ENCODE data around the gene FSTL4.

DNA sequence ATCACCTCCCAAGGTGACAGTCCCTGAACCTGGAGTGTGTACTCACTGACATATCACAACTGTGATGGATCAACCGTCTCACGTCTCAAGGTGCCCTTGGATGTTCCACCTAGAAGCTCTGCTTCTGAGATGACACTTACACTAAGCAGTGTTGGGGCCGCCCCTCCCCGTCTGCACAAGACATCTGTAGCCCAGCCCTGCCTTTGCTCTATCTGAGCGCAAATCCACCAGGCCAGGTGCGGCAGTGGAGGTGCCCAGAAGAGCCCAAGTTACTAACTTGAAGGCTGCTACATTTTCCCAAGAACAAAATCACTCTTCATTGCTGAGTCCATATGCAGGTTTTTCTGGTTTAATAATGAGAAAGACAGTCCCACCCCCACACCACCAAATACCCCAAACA is 148.3 kb downstream of the FSTL4 start:
- no peak for TF ChIP-seq POLR2AphosphoS5 (IDR thresholded peaks at IDR 0.05)
- TF ChIP-seq, protein P1, sequence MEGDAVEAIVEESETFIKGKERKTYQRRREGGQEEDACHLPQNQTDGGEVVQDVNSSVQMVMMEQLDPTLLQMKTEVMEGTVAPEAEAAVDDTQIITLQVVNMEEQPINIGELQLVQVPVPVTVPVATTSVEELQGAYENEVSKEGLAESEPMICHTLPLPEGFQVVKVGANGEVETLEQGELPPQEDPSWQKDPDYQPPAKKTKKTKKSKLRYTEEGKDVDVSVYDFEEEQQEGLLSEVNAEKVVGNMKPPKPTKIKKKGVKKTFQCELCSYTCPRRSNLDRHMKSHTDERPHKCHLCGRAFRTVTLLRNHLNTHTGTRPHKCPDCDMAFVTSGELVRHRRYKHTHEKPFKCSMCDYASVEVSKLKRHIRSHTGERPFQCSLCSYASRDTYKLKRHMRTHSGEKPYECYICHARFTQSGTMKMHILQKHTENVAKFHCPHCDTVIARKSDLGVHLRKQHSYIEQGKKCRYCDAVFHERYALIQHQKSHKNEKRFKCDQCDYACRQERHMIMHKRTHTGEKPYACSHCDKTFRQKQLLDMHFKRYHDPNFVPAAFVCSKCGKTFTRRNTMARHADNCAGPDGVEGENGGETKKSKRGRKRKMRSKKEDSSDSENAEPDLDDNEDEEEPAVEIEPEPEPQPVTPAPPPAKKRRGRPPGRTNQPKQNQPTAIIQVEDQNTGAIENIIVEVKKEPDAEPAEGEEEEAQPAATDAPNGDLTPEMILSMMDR (IDR thresholded peaks at IDR 0.05): no peak

Data from transverse colon (tissue), 4 donors.